Measurements from ENCODE around the gene TTC7B.

Gene TTC7B

GRCh38 chr14:90773196-90773486 is 43.1 kb downstream of the TTC7B start:
- in situ Hi-C loops (cut with HindIII; ENCODE audit: low sequenced_read_pairs): no loop called here
- TF ChIP-seq CTCF (IDR thresholded peaks at IDR 0.05; ENCODE audit: low read depth, low read length, missing control alignments): no peak
- H3K4me3 ChIP-seq (ENCODE audit: low read depth, low read length): no peak overlapping the region
- no peak for DNase-seq (ENCODE audit: low read depth)

GRCh38 chr14:90767899-90768298 is 48.3 kb downstream of the TTC7B start:
- no peak overlapping the region for H3K4me3 ChIP-seq (ENCODE audit: low read depth, low read length)
- DNase-seq (ENCODE audit: low read depth): no peak
- no peak for TF ChIP-seq CTCF (IDR thresholded peaks at IDR 0.05; ENCODE audit: low read depth, low read length, missing control alignments)
- in situ Hi-C loops (cut with HindIII; ENCODE audit: low sequenced_read_pairs): no loop called here

GRCh38 chr14:90760591-90761316 is 55.5 kb downstream of the TTC7B start:
- TF ChIP-seq CTCF (IDR thresholded peaks at IDR 0.05; ENCODE audit: low read depth, low read length, missing control alignments): peak; percentile 66
- peak; percentile 4 for DNase-seq (ENCODE audit: low read depth)
- H3K4me3 ChIP-seq (ENCODE audit: low read depth, low read length): no peak overlapping the region
- in situ Hi-C loops (cut with HindIII; ENCODE audit: low sequenced_read_pairs): no loop called here

GRCh38 chr14:90760078-90760444 is 56.2 kb downstream of the TTC7B start:
- no peak for TF ChIP-seq CTCF (IDR thresholded peaks at IDR 0.05; ENCODE audit: low read depth, low read length, missing control alignments)

GRCh38 chr14:90759370-90760077 is 56.7 kb downstream of the TTC7B start:
- DNase-seq (ENCODE audit: low read depth): no peak
- no peak overlapping the region for H3K4me3 ChIP-seq (ENCODE audit: low read depth, low read length)
- in situ Hi-C loops (cut with HindIII; ENCODE audit: low sequenced_read_pairs): no loop called here

More at GRCh38 chr14:90760078-90760444, 56.2 kb downstream of the TTC7B start:
- no peak for DNase-seq (ENCODE audit: low read depth)
- in situ Hi-C loops (cut with HindIII; ENCODE audit: low sequenced_read_pairs): no loop called here
- no peak overlapping the region for H3K4me3 ChIP-seq (ENCODE audit: low read depth, low read length)

GRCh38 chr14:90758959-90759358 is 57.3 kb downstream of the TTC7B start:
- in situ Hi-C loops (cut with HindIII; ENCODE audit: low sequenced_read_pairs): no loop called here
- no peak for TF ChIP-seq CTCF (IDR thresholded peaks at IDR 0.05; ENCODE audit: low read depth, low read length, missing control alignments)
- H3K4me3 ChIP-seq (ENCODE audit: low read depth, low read length): peak overlapping the region; percentile 40
- no peak for DNase-seq (ENCODE audit: low read depth)

More at GRCh38 chr14:90759370-90760077, 56.7 kb downstream of the TTC7B start:
- TF ChIP-seq CTCF (IDR thresholded peaks at IDR 0.05; ENCODE audit: low read depth, low read length, missing control alignments): no peak
